ENCODE data around the gene DHRS7C.
"Not testable (repeated sequence)": the region's sequence is repeated elsewhere in the genome, so short reads cannot be mapped to it uniquely, and the experiment has no call there.

The DHRS7C gene

DNA sequence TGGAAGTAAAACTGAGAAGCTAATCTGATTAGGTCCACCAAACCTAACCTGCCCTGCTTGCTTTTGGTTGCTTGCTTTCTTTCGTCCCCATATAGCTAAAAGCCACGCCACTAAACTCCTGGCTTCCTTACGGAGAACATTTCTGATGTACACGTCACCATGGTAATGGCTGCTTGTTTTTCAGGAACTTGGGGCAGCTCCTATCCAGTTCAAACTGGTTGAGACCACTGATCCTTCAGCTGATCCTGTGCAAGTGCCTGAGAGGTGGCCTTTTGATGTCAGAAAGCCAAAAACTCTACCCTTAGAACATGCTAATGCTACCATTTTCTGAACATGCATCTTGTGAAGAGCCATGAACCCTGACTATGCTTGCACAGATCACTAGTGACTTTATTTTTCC is 14.4 kb upstream of the DHRS7C start:
- no peaks in the 10 kb centered on the region for H3K4me1 ChIP-seq (ENCODE audit: insufficient read depth, low read length)
- H3K9me3 ChIP-seq (ENCODE audit: insufficient read depth, low read depth, low read length), result no peaks in the 10 kb centered on the region
- H3K27me3 ChIP-seq (ENCODE audit: insufficient read depth, low read length), result no peaks in the 10 kb centered on the region
- H3K4me3 ChIP-seq (ENCODE audit: low read length), result no peak overlapping the region
- no peak overlapping the region for H3K27ac ChIP-seq (ENCODE audit: low read length)
- H3K9ac ChIP-seq (ENCODE audit: low read depth, low read length), result no peak overlapping the region
- no peaks in the 10 kb centered on the region for H3K36me3 ChIP-seq (ENCODE audit: insufficient read depth, low read depth, low read length)

DNA sequence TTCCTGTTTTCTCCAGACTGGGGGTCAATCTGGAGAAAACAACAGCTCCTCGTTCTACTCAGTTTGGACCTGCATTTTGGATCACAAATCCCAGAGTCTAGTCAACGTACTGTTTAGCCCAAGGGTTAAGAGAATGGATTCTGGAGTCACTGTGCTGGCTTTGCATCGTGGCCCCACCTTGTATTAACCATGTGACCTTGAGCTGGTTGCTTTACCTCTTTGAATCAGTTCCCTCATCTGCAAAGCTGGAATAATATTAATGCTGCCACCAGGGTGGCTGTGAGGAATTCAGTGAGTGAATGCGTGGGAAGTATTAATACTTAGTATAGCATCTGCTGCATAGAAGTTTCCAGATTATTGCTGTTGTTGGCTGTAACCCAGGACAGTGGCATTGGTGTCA is 11.3 kb upstream of the DHRS7C start:
- no peak overlapping the region for H3K9ac ChIP-seq (ENCODE audit: low read depth, low read length)
- H3K4me1 ChIP-seq (ENCODE audit: insufficient read depth, low read length), result no peaks in the 10 kb centered on the region
- no peak overlapping the region for H3K4me3 ChIP-seq (ENCODE audit: low read length)
- H3K9me3 ChIP-seq (ENCODE audit: insufficient read depth, low read depth, low read length), result no peaks in the 10 kb centered on the region
- no peaks in the 10 kb centered on the region for H3K27me3 ChIP-seq (ENCODE audit: insufficient read depth, low read length)
- no peak overlapping the region for H3K27ac ChIP-seq (ENCODE audit: low read length)
- no peaks in the 10 kb centered on the region for H3K36me3 ChIP-seq (ENCODE audit: insufficient read depth, low read depth, low read length)

DNA sequence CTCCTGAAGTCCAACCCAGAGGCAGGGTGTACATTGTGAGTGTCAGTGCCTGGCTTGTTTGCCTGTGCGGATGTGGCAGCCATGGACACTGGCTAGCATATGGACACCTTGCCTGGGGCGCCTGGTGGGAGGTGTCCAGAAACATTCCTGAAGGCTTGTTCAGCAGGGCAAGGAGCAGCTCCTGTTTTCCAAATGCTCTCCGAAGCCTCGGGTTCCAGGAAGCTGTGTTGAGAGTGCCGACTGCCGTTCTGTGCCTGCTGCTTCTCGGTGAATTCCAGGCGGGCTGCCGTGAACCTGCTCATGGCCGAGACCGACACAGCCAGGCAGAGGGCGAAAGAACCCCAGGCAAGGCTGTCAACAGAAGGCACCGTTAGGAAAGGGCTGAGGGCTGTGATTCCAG is 10.9 kb upstream of the DHRS7C start:
- H3K4me1 ChIP-seq (ENCODE audit: insufficient read depth, low read length), result no peaks in the 10 kb centered on the region
- no peaks in the 10 kb centered on the region for H3K9me3 ChIP-seq (ENCODE audit: insufficient read depth, low read depth, low read length)
- H3K4me3 ChIP-seq (ENCODE audit: low read length), result no peak overlapping the region
- no peaks in the 10 kb centered on the region for H3K36me3 ChIP-seq (ENCODE audit: insufficient read depth, low read depth, low read length)
- H3K27me3 ChIP-seq (ENCODE audit: insufficient read depth, low read length), result no peaks in the 10 kb centered on the region
- no peak overlapping the region for H3K9ac ChIP-seq (ENCODE audit: low read depth, low read length)
- H3K27ac ChIP-seq (ENCODE audit: low read length), result no peak overlapping the region

DNA sequence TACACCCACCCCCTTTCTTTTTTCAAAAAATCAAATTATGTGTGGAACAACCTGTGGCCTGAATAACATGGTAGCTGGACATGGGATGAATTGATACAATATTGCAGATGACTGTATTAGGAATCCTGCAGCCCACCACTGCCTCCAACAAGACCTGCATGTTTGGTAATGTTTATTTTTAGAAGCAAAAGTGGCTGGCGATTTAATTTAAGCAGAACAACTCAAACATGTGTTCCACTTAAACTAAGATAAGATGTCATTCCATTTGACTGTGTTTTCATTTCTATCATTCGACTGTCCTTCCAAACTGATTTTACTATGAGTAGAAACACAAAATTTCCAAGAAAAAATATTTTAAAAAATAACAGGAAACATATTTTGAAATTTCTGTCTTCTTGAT is 10.1 kb upstream of the DHRS7C start:
- Histone ChIP-seq H3K9me3 (ENCODE audit: insufficient read depth, low read depth, low read length) (no peaks in the 10 kb centered on the region), H3K4me3 (ENCODE audit: low read length) (no peak overlapping the region), H3K9ac (ENCODE audit: low read depth, low read length) (no peak overlapping the region), H3K27ac (ENCODE audit: low read length) (no peak overlapping the region), H3K36me3 (ENCODE audit: insufficient read depth, low read depth, low read length) (no peaks in the 10 kb centered on the region), H3K4me1 (ENCODE audit: insufficient read depth, low read length) (no peaks in the 10 kb centered on the region), H3K27me3 (ENCODE audit: insufficient read depth, low read length) (no peaks in the 10 kb centered on the region)

DNA sequence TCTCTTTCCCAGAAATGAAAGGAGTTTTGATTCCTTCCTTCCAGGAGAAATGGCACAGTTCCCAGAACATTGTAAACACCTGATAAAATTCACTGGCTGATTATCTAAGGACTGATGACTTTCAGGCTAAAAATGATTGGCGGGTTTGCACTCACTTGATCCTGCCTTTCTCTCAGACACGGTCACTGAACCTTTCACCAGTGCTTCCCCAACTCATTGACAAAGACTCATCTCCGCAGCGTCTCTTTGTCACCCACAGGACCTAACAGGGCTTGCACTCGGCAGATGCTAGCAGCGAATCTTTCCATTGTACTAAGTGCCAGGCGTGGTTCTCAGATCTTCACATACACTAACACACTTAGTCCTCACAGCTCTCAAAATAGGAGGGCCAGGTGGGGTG is 7.3 kb upstream of the DHRS7C start:
- no peak overlapping the region for H3K4me3 ChIP-seq (ENCODE audit: low read length)
- H3K4me1 ChIP-seq (ENCODE audit: insufficient read depth, low read length), result no peaks in the 10 kb centered on the region
- no peaks in the 10 kb centered on the region for H3K9me3 ChIP-seq (ENCODE audit: insufficient read depth, low read depth, low read length)
- no peaks in the 10 kb centered on the region for H3K27me3 ChIP-seq (ENCODE audit: insufficient read depth, low read length)
- no peaks in the 10 kb centered on the region for H3K36me3 ChIP-seq (ENCODE audit: insufficient read depth, low read depth, low read length)
- H3K27ac ChIP-seq (ENCODE audit: low read length), result no peak overlapping the region
- H3K9ac ChIP-seq (ENCODE audit: low read depth, low read length), result no peak overlapping the region

DNA sequence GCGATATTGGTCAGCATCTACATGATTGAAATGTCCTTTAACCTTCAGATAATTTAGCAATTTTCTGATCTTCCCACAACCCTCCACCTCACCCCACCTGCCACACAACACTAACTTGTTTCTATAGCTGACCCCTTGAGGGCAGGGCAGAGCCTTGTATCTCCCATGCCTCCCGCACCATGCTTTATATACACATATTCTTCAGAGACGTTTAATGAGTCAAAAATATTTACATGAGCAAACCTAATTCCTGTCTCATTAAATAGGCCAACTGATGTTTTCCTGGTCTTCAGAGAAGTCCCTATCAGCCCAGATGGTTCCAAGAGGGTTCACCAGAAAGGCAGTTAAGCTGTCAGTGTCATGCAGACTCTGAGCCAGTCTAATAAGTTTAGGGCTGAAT is 6.6 kb upstream of the DHRS7C start:
- H3K4me3 ChIP-seq (ENCODE audit: low read length), result no peak overlapping the region
- no peak overlapping the region for H3K27ac ChIP-seq (ENCODE audit: low read length)
- H3K36me3 ChIP-seq (ENCODE audit: insufficient read depth, low read depth, low read length), result no peaks in the 10 kb centered on the region
- H3K4me1 ChIP-seq (ENCODE audit: insufficient read depth, low read length), result no peaks in the 10 kb centered on the region
- no peaks in the 10 kb centered on the region for H3K27me3 ChIP-seq (ENCODE audit: insufficient read depth, low read length)
- no peaks in the 10 kb centered on the region for H3K9me3 ChIP-seq (ENCODE audit: insufficient read depth, low read depth, low read length)
- no peak overlapping the region for H3K9ac ChIP-seq (ENCODE audit: low read depth, low read length)

DNA sequence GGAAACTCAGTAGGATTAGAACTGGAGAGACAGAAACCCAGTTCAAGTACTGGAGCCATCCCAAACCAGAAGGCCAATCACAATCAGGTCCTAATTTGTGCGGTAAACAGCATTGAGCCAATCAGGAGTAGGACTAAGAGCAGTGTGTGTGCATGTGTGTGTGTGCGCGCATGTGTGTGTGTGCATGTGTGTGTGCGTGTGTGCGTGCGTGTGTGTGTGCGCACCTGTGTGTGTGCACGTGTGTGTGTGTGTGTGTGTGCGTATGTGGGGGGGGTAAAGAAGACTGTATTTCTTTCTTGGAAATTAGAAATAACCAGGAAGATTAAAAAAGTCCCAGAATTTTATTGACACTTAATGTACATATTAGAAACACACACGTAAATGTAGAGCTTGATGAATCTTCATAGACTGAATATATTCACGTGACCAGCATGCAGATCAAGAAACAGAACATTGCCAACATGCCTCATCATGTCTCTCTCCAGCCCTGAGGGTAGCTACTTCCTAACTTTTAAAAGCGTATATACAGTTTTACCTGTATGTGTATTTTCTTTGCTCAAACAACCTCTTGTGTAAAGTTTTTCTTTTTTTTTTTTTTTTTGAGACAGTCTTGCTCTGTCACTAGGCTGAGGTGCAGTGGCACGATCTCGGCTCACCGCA is 919 bp upstream of the DHRS7C start:
- Histone ChIP-seq H3K4me3 (ENCODE audit: low read length) (no peak overlapping the region), H3K27ac (ENCODE audit: low read length) (no peak overlapping the region), H3K9me3 (ENCODE audit: insufficient read depth, low read depth, low read length) (no peaks in the 10 kb centered on the region), H3K27me3 (ENCODE audit: insufficient read depth, low read length) (no peaks in the 10 kb centered on the region), H3K36me3 (ENCODE audit: insufficient read depth, low read depth, low read length) (no peaks in the 10 kb centered on the region), H3K9ac (ENCODE audit: low read depth, low read length) (no peak overlapping the region), H3K4me1 (ENCODE audit: insufficient read depth, low read length) (no peaks in the 10 kb centered on the region)

DNA sequence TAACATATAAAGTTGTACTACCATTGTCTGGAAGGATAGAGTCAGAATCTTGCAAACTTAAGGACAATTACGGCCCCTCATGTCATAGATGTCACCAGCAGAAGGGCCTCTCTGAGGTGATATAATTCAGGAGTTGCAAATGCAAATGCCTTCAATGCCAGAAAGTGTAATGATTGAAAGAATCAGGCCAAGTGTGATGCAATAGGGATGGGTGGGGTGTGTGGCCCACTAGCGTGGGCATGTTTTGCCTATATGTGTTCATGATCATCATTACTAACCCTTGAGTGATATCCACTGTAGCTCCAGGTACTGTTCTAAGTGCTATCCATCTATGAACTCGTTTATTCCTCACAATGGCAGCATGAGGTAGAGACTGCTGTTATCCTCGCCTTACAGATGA is 1.1 kb downstream of the DHRS7C start:
- no peak overlapping the region for H3K9ac ChIP-seq (ENCODE audit: low read depth, low read length)
- no peaks in the 10 kb centered on the region for H3K4me1 ChIP-seq (ENCODE audit: insufficient read depth, low read length)
- no peaks in the 10 kb centered on the region for H3K27me3 ChIP-seq (ENCODE audit: insufficient read depth, low read length)
- no peaks in the 10 kb centered on the region for H3K9me3 ChIP-seq (ENCODE audit: insufficient read depth, low read depth, low read length)
- no peak overlapping the region for H3K4me3 ChIP-seq (ENCODE audit: low read length)
- no peaks in the 10 kb centered on the region for H3K36me3 ChIP-seq (ENCODE audit: insufficient read depth, low read depth, low read length)
- H3K27ac ChIP-seq (ENCODE audit: low read length), result no peak overlapping the region

DNA sequence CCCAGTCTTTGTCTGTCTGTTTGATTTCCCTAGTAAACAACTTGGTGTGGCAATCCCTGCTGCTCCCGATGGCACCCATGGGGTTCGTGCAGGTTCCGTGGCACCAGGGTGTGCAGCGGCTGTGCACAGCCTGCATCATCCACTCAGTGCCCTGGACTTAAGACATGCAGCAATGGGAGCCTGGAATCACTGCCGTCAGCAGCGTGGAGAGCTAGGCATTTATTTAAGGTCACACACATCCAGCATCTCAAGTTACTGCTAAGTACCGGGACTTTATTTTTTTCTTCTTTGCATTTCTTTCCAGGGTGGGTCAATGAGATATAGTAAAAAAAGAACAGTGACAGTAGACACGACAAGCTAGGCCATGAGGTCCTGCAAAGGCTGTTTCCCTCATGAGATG is 2.8 kb downstream of the DHRS7C start:
- no peaks in the 10 kb centered on the region for H3K4me1 ChIP-seq (ENCODE audit: insufficient read depth, low read length)

DNA sequence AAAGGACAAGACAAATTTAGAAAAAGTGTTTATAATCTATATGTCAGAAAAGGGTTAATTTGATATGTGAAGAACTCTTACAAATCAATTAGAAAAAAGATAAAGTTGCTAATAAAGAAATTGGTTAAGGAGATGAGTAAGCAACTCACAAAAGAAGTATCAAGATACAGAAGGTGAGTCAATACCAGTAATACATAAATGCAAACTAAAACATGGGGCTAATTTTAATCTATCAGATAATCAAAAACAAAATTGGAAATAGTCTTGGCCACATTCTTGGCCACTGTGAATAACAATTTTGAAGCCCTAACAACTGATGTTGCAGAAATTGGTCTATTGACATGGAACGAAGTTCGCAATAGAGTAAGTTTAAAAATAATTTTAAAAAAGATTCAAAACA is 6.8 kb downstream of the DHRS7C start:
- H3K36me3 ChIP-seq (ENCODE audit: insufficient read depth, low read depth, low read length), result no peaks in the 10 kb centered on the region
- no peaks in the 10 kb centered on the region for H3K4me1 ChIP-seq (ENCODE audit: insufficient read depth, low read length)
- no peak overlapping the region for H3K27ac ChIP-seq (ENCODE audit: low read length)
- H3K4me3 ChIP-seq (ENCODE audit: low read length), result no peak overlapping the region
- H3K9me3 ChIP-seq (ENCODE audit: insufficient read depth, low read depth, low read length), result no peaks in the 10 kb centered on the region
- no peaks in the 10 kb centered on the region; the same call in 1 of the 2 replicates for H3K27me3 ChIP-seq (ENCODE audit: insufficient read depth, low read length)
- no peak overlapping the region for H3K9ac ChIP-seq (ENCODE audit: low read depth, low read length)

More for the DNA sequence above, 2.8 kb downstream of the DHRS7C start:
- H3K9ac ChIP-seq (ENCODE audit: low read depth, low read length), result no peak overlapping the region
- no peak overlapping the region for H3K4me3 ChIP-seq (ENCODE audit: low read length)
- no peaks in the 10 kb centered on the region for H3K9me3 ChIP-seq (ENCODE audit: insufficient read depth, low read depth, low read length)
- H3K27ac ChIP-seq (ENCODE audit: low read length), result no peak overlapping the region
- H3K27me3 ChIP-seq (ENCODE audit: insufficient read depth, low read length), result no peaks in the 10 kb centered on the region
- no peaks in the 10 kb centered on the region for H3K36me3 ChIP-seq (ENCODE audit: insufficient read depth, low read depth, low read length)

DNA sequence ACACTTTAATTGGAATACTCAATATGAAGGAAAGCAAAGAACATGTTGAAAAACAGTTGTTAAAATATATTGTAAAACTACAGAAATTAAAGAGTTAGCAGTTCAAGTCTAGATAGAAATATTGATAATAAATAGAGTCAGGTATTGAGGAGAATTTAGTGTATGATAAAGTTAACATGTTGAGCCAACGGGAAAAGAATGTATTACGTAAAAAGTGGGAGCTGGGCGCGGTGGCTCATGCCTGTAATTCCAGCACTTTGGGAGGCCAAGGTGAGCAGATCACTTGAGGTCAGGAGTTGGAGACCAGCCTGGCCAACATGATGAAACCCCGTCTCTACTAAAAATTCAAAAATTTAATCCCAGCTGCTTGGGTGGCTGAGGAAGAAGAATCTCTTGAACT is 7.9 kb downstream of the DHRS7C start:
- H3K4me3 ChIP-seq (ENCODE audit: low read length); H3K9ac ChIP-seq (ENCODE audit: low read depth, low read length); H3K9me3 ChIP-seq (ENCODE audit: insufficient read depth, low read depth, low read length); H3K27me3 ChIP-seq (ENCODE audit: insufficient read depth, low read length); H3K27ac ChIP-seq (ENCODE audit: low read length); H3K4me1 ChIP-seq (ENCODE audit: insufficient read depth, low read length); H3K36me3 ChIP-seq (ENCODE audit: insufficient read depth, low read depth, low read length): not testable (repeated sequence)

DNA sequence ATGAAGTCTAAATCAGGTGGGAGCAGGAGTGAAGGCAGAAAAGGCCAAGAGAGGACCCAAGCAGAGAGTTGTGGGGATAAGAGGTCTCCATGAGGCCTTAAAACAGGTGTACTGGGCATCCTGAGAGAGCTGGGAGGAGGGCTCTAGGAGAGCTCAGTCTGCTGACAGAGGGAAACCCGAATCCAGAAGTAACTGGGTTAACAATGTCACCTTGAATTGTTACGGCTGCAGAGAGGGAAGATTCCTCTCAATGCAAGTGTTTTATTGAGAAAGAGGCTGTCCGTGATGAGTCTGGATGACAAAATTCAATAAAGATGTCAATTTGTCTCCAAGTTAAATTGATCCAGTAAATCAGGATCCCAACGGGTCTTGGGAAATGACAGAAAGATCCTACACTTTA is 8.3 kb downstream of the DHRS7C start:
- H3K4me1 ChIP-seq (ENCODE audit: insufficient read depth, low read length), result no peaks in the 10 kb centered on the region
- no peak overlapping the region for H3K27ac ChIP-seq (ENCODE audit: low read length)
- H3K36me3 ChIP-seq (ENCODE audit: insufficient read depth, low read depth, low read length), result no peaks in the 10 kb centered on the region
- no peak overlapping the region for H3K4me3 ChIP-seq (ENCODE audit: low read length)
- no peak overlapping the region for H3K9ac ChIP-seq (ENCODE audit: low read depth, low read length)
- H3K9me3 ChIP-seq (ENCODE audit: insufficient read depth, low read depth, low read length), result no peaks in the 10 kb centered on the region
- no peaks in the 10 kb centered on the region; the same call in 1 of the 2 replicates for H3K27me3 ChIP-seq (ENCODE audit: insufficient read depth, low read length)
